Esophagus muscularis mucosa (tissue), 4 donors: ENCODE data around the gene MAP2K6.

Source experiments
- CTCF ChIP-seq, 3 experiments: fragments of 200-600 bp in 2 of 3; fragments of 450-650 bp in 1 of 3; sonication (generic) in 2 of 3; IDR thresholded peaks; one replicate each; pipeline ENCODE4 v1.5.1; 2017 to 2019; ENCODE audit warnings: antibody characterized with exemption in 3 of 3, mild to moderate bottlenecking in 2 of 3, moderate library complexity in 1 of 3
- EP300 ChIP-seq: sonication (generic); formaldehyde crosslinking; IDR thresholded peaks from one replicate; pipeline ENCODE4 v1.6.1; 2017; ENCODE audit warnings: antibody characterized with exemption
- POLR2A ChIP-seq: fragments of 450-650 bp; IDR thresholded peaks from one replicate; pipeline ENCODE4 v1.6.1; 2017; ENCODE audit warnings: antibody characterized with exemption, moderate library complexity, mild to moderate bottlenecking, low read depth

- TF ChIP-seq CTCF (IDR thresholded peaks at IDR 0.05) (no peak), EP300 (no peak), POLR2A (no peak)
Measured at GRCh38 chr17:69485901-69486643, 71.6 kb downstream of the MAP2K6 start.
